GM18508 (cell line): ENCODE data around the gene TMEM91.

ENCODE experiments used
- ATAC-seq: cut with Tn5 transposase; IDR thresholded peaks from one replicate; pipeline ENCODE4 v1.9.1; 2021; ENCODE audit warnings: moderate number of reproducible peaks; ENCODE audit not compliant: insufficient read depth, unreplicated experiment

TMEM91 gene

GRCh38 chr19:41409288-41409687 is 33.0 kb downstream of the TMEM91 start:
- no peak for ATAC-seq

- ATAC-seq: no peak
Measured at GRCh38 chr19:41410336-41411054, 34.2 kb downstream of the TMEM91 start.

- ATAC-seq: no peak
Measured at GRCh38 chr19:41411100-41411967, 35.0 kb downstream of the TMEM91 start.

- ATAC-seq: no peak
Measured at GRCh38 chr19:41411968-41412265, 35.6 kb downstream of the TMEM91 start.

- no peak for ATAC-seq
Measured at GRCh38 chr19:41412953-41413352, 36.6 kb downstream of the TMEM91 start.

GRCh38 chr19:41413947-41414346 is 37.6 kb downstream of the TMEM91 start:
- no peak for ATAC-seq

- ATAC-seq: no peak
Measured at GRCh38 chr19:41414461-41414860, 38.1 kb downstream of the TMEM91 start.

- no peak for ATAC-seq
Measured at GRCh38 chr19:41415154-41415571, 38.8 kb downstream of the TMEM91 start.

- ATAC-seq: no peak
Measured at GRCh38 chr19:41416194-41416674, 39.9 kb downstream of the TMEM91 start.

GRCh38 chr19:41420101-41420880 is 44.0 kb downstream of the TMEM91 start:
- no peak for ATAC-seq

GRCh38 chr19:41421314-41421713 is 45.0 kb downstream of the TMEM91 start:
- ATAC-seq: no peak

GRCh38 chr19:41421973-41422372 is 45.6 kb downstream of the TMEM91 start:
- no peak for ATAC-seq

GRCh38 chr19:41422456-41422855 is 46.1 kb downstream of the TMEM91 start:
- ATAC-seq: no peak

GRCh38 chr19:41422955-41423354 is 46.6 kb downstream of the TMEM91 start:
- ATAC-seq: no peak

- ATAC-seq: no peak
Measured at GRCh38 chr19:41424335-41425173, 48.2 kb downstream of the TMEM91 start.

- ATAC-seq: no peak
Measured at GRCh38 chr19:41425174-41426115, 49.1 kb downstream of the TMEM91 start.

GRCh38 chr19:41426116-41426841 is 49.9 kb downstream of the TMEM91 start:
- ATAC-seq: no peak

- ATAC-seq: no peak
Measured at GRCh38 chr19:41426952-41427646, 50.8 kb downstream of the TMEM91 start, which contains the start of gene B3GNT8. TSS of gene B3GNT8 (minus strand) at chr19:41427374. CDS start at chr19:41426778, 596 bp downstream.
